ENCODE measurements around the gene FOXC2.
A peak's percentile ranks its signal among the peaks of the same experiment; 100 is the strongest.

The FOXC2 gene

DNA sequence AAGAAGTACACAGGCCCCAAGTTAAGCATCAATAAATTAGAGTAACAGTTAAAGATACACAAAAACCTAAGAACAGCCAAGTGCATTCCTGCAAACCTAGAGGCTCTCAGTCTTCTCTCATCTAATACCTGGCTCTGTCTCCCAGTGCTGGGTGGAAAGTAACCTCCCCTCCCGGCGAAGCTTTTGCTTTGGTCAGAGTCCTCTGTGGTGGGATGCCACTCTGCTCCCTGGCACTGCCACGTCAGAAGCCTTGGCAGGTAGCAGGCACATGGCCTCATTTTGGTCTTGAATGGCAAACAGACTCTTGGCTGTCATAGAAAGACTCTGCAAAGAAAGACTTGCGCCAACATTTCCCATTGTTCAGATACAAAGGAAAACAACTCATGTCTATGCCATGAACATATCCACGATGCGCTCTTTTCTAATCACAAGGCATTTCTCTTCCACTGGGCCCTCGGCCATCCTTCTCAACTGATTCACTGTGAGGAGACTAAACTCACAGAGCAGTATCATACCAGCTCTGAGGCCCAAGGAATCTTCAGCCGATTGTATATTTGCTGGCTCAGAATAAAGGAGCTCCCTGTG is 32.8 kb upstream of the FOXC2 start:
- DNase-seq, result no peak

DNA sequence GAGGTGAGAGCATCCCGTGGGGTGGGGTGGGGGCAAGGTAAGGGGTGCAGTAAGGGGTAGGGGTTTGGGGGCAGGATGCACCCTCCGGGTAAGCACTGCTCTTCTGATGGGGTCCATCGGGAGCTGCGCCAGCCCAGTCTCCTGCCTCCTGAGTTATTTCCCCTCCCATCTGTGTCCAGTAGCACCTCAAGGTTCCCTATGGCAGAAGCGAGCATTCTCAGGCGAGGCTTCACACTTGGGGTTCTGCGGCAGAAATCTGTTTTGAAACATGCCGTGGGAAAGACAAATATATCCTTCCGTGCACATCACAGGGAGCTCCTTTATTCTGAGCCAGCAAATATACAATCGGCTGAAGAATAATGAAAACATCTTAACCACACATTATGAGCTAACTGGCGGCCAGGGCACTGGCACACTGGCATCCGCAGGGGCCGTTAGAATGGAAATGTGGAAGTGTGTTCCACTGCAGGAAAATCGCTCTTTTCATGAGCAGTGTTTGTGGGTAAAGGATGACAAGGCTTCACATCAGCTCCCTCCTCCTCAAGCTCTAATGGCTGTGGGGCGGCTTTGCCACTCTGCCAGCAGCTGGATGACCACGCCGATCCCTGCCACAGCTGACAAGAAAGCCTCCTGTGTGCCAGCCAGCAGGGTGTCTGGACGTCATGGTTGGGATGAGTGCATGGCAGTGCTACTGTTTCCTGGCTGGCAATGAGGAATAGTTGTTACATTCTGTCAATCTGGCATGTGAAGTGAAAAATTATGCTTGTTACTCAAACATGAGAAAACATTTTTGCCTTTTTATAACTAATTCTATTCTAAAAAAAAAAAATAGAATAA is 31.6 kb upstream of the FOXC2 start:
- no peak for DNase-seq

DNA sequence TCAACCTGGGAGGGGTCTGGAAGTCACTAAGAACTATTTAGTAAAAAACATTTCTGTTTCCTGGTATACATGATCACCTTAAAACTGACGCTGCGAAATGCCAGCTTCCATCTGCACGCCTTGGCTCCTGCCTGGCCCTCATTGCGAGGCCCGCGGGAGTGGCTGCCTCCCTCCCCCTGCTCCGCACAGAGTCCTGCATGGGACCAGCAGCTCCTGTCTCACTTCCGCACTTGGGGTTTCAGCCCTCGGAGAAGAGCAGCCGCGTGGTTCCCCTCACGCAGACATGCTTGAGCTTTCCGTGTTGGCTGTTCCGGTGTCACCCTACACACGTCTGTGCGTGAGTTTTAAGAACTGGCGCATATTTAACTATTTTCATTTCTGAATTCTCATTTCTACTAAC is 30.0 kb upstream of the FOXC2 start:
- DNase-seq, result no peak

DNA sequence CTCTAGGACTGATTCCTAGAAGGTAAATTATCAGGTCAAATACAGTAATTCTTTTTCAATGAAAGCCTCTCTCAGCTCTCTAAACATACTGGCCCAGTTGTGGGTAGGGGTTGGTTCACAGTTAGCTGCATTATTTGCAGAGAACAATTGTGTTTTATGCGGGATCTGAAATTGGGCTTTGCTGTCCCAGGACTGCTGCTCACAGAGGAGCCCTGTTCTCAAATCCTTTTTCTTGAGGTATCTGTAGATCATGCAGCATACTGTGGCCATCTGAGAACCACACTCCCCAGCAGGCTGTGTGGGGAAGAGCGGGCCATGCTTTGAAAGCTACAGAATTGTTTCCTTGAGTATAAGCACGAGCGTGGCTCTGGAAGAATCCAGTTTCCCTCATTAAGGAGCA is 29.1 kb upstream of the FOXC2 start:
- DNase-seq, result no peak

DNA sequence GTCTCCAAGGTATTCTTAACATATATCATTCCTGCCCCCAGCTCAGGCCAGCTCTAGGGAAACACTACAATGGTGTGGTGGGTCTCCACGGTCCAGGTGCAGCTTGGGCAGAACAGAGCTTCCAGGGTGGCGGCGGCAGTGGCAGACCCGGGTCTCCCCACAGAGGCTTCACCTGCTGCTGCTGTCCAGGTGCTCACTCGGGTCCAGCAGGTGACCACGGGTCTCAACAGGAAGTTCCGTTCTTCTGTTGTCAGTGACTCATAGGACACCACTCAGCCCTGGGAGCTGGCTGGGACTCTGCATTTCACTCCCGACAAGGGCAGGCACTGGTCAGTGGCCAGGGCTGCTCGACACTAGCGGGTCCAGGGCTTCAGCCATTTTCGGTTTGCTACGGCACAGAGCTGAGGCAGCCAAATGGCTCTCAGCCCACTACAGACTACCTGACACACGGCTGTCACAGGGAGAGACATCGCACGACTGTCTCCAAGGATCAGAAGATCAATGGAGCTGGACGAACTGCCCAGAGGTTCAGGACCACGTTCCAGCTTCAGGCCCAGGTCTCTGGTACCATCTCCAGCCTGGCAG is 28.3 kb upstream of the FOXC2 start:
- no peak for DNase-seq

DNA sequence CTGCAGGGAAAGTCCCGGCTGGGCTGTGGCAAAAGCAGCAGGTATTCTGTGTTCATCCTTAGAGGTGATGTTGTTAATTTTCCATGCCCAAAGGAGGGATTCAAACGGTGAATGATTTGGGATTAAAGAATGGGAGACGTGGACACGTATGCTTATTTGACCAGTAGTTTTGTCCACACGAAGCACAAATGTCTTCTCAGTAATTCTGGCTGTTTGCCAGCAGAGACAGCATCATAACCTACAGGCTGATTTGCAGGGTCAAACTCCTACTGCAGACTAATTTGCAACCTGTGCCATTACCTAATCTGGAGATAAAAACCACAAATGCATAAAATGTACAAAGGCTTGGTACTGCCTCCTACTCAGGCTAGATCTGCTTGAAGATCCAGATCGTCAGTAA is 25.7 kb upstream of the FOXC2 start:
- no peak for DNase-seq

DNA sequence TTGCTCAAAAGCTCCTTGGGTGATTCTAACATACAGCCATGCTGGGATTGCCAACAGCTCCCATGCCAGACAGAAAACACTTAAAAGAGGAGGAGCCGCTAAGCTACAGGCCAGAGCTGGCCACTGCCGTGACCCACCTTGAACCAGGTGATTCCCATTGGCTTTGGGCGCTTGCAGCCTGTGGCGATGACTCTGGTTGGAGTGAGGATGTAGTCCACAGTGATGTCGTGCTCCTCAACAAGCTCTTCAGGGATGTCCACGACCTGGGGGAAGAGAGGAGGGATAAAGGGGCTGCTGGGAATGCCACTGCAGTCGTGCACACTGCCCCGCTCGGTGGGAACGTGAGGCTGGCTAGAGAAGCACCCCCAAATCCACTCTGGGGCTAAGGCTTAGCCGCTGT is 25.1 kb upstream of the FOXC2 start:
- no peak for DNase-seq

DNA sequence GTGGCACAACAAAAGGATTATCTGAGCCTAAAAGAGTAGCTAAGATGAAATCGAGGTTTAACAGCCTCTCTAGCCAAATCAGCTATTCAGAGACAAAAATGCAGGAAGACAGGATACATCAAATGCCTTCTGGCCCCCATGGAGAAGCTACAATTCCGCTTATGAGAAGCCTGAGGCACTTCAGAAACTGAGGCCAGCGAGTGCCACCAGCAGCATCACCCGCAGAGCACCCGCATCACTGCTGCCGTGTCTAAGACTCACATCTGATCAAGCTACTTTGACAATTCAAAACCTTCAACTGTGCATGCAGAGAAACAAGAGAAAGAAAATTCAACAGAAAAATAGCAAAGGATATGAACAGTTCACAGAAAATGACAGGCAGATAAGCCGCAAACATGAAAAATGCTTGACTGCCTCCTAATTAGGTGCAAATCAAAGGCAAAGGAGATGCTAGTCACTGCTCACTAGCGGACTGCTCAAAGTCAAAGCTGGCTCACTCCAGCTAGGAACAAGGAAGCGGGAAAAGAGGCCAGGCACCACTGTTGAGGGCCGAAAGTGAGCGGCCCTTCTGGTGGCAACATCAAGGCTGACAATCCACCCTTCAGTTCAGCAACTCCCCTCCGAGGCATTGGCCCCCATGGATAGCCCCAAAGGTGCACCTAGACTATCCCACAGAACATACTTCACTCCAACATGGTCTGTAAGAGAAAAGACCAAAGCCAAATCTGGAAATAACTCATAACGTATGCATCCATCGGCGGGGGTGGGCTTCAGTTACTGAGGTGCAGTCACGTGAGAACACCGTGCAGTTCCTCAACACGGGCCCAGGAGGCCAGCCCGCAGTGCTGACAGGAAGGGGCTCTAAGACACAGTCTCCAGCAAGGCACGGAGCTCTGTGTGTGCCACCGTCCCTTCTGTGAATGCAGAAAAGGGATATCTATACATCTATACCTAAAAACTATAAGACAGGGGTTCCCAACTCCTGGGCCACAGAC is 23.6 kb upstream of the FOXC2 start:
- DNase-seq, result no peak

DNA sequence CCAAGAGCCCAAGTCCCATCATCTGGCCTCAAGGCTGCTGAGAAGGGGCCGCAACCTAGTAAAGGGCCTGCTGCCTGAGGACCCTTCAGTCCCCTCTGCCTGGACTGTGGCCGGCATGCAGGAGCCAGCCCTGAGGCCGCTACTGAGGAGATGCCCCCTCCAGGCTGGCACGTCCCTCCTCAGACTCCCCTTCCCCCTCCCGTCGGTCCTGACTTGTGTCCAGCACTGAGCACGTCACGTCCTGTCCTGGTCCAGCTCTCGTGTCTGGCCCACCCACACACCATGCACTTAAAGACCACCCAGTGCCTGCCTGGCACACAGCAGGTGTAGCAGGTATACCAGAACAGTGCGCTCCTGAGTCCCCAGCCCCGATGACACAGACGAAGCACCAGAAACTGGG is 21.1 kb upstream of the FOXC2 start:
- no peak for DNase-seq

DNA sequence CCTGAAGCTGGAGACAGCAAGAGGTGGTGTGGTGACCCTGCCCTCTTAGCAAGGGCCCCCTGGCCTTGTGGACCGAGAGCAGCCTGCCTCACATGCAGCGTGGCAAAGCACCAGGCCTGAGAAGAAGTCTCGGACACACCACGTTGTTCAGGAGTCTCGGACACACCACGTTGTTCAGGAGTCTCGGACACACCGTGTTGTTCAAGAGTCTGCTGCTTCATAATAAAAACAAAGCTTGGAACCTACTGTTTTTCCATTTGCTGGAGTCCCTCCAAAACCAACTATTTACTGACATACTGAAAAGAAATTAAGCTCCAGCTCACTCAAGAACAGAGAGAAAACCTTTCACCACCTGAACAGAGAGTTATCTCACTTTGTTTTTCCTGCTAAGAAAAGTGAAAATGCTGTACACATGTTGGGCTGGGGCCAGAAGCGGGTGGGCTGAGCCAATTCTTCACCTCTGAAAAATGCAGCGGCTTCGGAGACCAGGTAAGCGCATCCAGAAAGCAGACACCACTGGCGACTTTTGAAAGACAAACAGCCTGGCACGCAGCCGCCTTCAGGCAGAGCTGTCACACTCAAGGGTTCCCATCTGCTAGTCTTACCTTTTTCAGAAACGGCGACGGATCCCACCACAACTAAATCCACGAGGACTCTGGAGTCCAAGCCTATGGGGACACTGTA is 20.5 kb upstream of the FOXC2 start:
- no peak for DNase-seq

DNA sequence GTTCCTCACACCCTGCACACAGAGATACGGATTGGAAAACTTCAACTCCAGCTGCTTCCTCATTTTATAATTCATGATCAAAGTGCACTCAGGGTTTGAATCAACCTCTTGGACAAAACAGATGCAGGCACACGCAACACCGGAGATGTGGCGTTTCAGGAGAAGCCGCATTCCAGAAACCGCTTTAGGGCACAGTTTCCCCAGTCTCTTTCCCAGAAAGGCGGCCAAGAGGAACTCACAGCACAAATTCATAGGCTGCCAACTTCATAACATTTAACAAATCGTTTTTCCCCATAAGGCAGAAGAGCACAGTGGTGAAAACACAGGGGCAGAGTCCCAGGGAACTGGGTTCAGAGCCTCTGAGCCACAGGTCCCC is 20.0 kb upstream of the FOXC2 start:
- DNase-seq, result no peak

DNA sequence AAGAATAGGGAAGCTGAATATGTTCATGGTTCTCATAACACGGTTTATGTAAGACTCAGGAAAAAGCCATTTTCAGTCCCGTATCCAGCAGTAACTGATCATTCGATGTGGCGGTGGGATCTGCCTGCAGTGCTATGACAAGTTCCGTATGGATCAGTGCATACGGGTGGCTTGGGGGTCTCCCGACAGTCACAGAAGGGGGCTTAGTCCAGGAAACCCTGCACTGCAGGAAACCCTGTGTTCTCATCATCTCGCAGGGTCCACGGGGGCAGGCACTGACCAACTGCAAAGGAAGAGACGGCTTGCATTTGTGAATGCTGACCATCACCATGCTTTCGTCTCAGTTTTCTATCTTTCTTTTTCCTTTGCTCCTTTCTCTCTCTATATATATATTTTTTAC is 19.3 kb upstream of the FOXC2 start:
- no peak for DNase-seq

DNA sequence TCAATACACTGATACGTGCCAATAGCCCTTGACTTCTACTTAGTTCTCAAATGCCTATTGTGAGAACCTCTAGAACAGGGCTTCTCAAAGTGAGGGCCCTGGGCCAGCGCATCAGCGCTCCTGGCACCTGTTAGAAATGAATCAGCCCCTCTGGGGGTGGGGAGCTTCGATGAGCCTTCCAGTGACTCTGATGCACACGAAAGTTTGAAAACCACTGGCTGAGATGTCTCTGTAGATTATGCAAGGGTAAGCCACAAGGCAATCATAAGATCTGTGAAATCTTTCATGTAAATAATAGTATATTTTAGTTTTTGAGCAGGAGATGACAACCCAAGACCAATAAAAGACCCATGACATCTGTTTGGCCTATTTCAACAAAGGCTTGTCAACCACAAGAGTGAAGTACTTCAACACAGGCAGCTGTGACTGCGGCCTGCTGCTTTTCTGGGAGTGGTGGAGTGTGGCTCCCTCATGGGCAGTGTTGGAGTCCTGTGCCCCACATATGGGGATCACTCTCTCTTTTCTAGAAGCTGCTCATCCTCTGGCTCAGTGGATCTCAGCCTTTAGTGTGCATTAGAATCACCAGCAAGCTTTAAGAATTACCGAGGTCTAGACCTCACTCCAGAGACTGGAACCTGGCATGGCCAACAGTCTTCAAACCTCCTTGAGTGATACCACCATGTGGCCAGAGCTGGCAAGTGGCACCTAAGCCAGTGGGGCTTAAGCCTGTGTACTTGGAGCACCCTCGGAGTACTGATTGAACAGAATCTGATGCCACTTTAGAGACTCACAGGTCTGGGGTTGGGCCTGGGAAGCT is 17.3 kb upstream of the FOXC2 start:
- no peak for DNase-seq

DNA sequence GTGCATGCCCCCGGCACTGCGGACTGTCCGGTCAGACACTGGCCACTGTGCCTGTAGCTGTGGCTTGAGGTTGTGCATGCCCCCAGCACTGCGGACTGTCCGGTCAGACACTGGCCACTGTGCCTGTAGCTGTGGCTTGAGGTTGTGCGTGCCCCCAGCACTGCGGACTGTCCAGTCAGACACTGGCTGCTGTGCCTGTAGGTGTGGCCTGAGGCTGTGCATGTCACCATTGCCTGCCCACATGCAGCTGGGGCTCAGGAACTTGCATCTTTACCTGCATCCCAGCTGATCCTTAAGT is 16.8 kb upstream of the FOXC2 start:
- no peak for DNase-seq

DNA sequence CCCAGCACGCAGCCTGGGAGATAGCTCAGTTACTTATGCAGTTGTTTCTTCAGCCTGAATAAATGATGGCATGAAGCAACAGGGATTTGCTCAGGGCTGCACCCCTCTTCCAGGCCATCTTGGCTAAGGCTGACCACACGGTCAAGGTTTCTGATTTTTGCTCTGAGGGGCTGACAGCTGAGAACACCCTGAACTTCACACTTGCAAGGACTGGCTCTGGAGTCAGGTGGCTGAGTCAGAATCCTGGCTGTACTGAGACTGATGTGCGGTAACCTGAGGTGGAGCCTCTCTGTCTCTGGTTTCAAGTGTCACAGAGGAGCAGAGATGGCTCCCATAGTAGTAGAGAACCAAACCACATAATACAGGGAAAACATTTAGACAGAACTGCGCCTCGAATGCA is 16.3 kb upstream of the FOXC2 start:
- DNase-seq, result no peak

DNA sequence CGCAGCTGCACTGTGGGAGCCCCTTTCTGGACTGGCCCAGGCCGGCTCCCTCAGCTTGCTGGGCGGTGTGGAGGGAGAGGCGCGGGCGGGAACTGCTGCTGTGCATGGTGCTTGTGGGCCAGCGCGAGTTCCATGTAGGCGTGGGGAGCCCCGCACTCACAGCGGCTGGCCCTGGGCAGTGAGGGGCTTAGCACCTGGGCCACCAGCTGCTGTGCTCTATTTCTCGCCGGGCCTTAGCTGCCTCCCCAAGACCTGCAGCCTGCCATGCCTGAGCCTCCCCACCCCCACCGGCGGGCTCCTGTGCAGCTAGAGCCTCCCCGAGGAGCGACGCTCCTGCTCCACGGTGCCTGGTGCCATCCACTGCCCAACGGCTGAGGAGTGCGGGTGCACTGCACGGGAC is 13.3 kb upstream of the FOXC2 start:
- no peak for DNase-seq

DNA sequence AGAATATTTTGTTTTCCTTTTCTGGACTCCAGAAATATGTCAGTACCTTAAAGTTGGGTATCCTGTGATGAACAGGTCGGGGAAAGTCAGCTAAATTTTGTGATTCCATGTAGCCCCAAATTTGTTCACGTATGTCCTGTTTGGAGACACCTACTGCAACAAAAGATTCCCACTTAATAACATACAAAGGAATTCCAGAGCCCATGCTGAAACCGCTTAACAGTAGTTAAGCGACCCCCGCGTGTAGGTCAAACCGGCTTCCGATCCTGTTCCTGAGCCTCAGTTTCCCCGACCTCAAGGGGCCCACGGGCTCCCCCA is 12.1 kb upstream of the FOXC2 start:
- DNase-seq, result no peak

DNA sequence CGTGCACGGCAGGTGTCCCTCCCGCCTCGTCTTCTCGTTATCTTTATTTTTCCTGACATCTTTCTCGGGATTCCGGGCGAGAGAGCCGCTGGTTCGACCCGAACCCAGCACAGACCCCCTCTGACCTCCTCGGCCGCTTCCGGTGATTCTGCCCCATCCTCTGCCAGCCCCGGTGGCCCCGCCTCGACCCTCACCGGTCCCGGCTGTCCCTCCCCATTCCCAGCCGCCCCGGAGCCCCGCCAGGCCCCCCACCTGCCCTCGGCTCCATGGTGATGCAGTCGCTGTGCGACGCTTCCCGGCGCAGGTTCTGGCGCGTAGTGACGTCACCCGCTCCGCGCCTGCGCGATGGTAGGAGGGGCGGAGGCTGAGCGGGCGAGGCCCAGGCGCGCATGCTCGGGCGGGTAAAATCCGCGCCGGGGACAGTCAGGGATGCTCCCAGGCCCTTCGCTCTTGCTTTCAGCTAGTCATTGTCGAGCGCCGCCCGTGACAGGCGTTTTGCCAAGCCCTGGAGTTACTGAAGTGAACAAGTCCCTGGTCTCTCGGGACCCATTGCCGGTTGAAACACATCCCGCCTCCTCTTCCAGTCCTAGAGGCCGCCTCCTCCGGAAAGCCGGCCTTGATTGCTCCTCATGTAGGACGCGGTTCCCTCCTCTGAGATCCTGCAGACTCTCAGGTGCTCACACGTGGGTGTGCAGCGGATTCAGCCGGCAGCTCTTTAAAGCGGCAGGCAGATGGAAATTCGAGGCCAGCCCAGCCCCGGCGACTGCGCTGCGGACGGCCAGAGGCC is 11.5 kb upstream of the FOXC2 start, which contains the start of gene MTHFSD:
Gene MTHFSD (minus strand): TSS at position 319 of the 787 bp plus-strand sequence. CDS start 51 bp downstream, at position 268.
- peak; percentile 70 for DNase-seq

DNA sequence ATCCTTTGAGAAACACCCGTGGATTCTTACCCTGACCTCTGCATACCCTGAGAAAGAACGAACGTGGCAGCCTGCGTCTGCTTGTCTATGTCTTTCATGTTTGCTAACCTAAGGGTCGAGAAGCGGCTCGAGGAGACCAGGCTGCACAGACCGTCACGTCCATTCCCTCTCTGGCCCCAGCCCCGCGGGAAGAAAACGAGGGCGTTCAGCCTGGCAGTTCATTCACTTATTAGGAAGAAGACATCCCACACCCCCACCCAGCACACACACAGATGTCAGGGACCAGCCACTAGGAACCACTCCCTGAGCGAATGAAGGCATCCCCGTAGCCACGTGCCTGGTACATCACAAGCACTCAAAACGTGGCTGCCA is 10.9 kb upstream of the FOXC2 start:
- no peak for DNase-seq

DNA sequence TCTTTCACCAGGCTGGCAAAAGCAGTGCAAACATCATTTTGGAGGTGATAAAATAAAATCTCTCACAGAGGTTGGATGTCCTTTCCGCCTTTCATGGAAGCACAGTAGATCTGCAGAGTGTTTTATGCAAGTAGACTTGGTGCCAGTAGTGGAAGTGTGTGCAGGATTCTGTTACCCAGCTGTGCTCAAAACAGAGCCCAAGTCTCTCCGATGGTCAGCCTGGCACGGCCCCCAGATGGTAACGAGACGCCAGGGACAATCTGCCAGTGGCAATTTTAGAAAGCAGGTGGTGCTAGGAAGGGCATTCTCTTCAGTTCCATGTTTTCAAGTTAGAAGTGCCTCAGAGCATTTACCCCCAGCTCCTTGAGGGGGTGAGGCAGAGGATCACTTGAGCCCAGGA is 10.1 kb upstream of the FOXC2 start:
- no peak for DNase-seq

DNA sequence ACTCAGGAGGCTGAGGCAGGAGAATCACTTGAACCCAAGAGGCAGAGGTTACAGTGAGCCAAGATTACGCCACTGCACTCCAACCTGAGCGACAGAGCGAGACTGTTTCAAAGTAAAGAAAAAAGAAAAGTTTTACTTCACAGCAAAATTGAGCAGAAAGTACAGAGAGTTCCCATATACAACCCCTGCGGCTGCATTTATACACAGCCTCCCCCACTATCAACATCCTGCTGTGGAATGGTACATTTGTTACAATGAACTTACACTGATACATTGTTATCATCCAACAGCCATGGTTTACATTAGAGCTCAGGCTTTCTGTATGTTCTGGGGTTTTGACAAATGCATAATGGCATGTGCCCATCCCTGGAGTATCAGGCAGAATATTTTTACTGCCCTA is 9.0 kb upstream of the FOXC2 start:
- no peak for DNase-seq

All from KG1 (cell line).